ENCODE data around the gene BRME1. TPM values are rescaled to one million over a fixed set of nuclear protein-coding genes. Genes with fewer than 3 reads are reported as not detected.

Gene BRME1
- total RNA-seq, 1 experiment from 2014 or later, result 1.7 TPM

GRCh38 chr19:13909430-13909829 lies 3.5 kb upstream of the BRME1 start:
- no peak for ATAC-seq
- RAD21 ChIA-PET (ENCODE audit: low non-redundant PET in 1 of 2, low total read pairs in 2 of 2, uncharacterized antibody in 2 of 2, unreplicated experiment in 2 of 2), result no interaction called here
- Histone ChIP-seq H3K79me2 (ENCODE audit: insufficient read depth, low read length) (peaks cover 5% of the 10 kb centered on the region), H3K4me3 (replicated peaks in 1 of 2; ENCODE audit: low read depth in 1 of 2, low read length in 2 of 2) (no peak overlapping the region), H3K27ac (ENCODE audit: low read depth, low read length) (no peak overlapping the region), H3K4me2 (ENCODE audit: low read length) (no peak overlapping the region), H4K20me1 (ENCODE audit: insufficient read depth) (no peaks in the 10 kb centered on the region), H3K36me3 (ENCODE audit: control insufficient read depth in 1 of 2, insufficient read depth in 2 of 2, low read length in 2 of 2) (peaks cover 4 to 12% of the 10 kb centered on the region in 2 experiments; a peak in 3 of 4 replicates), H2AFZ (ENCODE audit: low read depth, low read length, poor library complexity, severe bottlenecking) (no peak overlapping the region), H3K4me1 (ENCODE audit: control insufficient read depth in 1 of 2, insufficient read depth in 2 of 2, low read length in 2 of 2) (peaks cover 9 to 12% of the 10 kb centered on the region in 2 experiments; a peak in 2 of 4 replicates), H3K27me3 (ENCODE audit: insufficient read depth, low read length) (no peaks in the 10 kb centered on the region), H3K9me2 (ENCODE audit: insufficient read depth) (no peaks in the 10 kb centered on the region), H3K9ac (ENCODE audit: low read length) (no peak overlapping the region), H3K9me3 (ENCODE audit: control insufficient read depth in 1 of 2, insufficient read depth in 1 of 2, low read depth in 1 of 2, low read length in 2 of 2) (no peaks in the 10 kb centered on the region)
- BruUV-seq (replicated peaks), result no TSS peak
- intact Hi-C loops (cut with micrococcal nuclease), result no loop called here
- no peak for DNase-seq (ENCODE audit: low read depth, low spot score)
- POLR2A ChIA-PET, result no interaction called here
- CTCF ChIA-PET, result no interaction called here
- TF ChIP-seq POLR2AphosphoS5 (IDR thresholded peaks at IDR 0.05; ENCODE audit: low read depth, low read length) (no peak), ZFX (IDR thresholded peaks at IDR 0.05) (no peak), EGR1 (IDR thresholded peaks at IDR 0.05; ENCODE audit: low read depth) (no peak), SIN3A (IDR thresholded peaks at IDR 0.05; ENCODE audit: low read depth) (no peak), POLR2A (IDR thresholded peaks at IDR 0.05; ENCODE audit: borderline replicate concordance, extremely low read depth, insufficient read depth, insufficient read length) (no peak), SP1 (IDR thresholded peaks at IDR 0.05; ENCODE audit: low read depth) (no peak), ZNF274 (IDR thresholded peaks at IDR 0.05; ENCODE audit: low read depth, low read length) (no peak), SRF (IDR thresholded peaks at IDR 0.05; ENCODE audit: low read depth) (no peak), CEBPB (IDR thresholded peaks at IDR 0.05; ENCODE audit: low read depth) (no peak), REST (IDR thresholded peaks at IDR 0.05; ENCODE audit: low read depth) (no peak), CTCF (IDR thresholded peaks at IDR 0.05 in 2 of 3, conservative IDR thresholded peaks at IDR 0.05 in 1 of 3; ENCODE audit: borderline replicate concordance in 1 of 3, insufficient read depth in 1 of 3, low read depth in 2 of 3, low read length in 2 of 3) (no peak), EZH2phosphoT487 (IDR thresholded peaks at IDR 0.05; ENCODE audit: borderline replicate concordance) (no peak), RAD21 (IDR thresholded peaks at IDR 0.05; ENCODE audit: low read depth) (no peak)
- TF ChIP-seq, protein P1, sequence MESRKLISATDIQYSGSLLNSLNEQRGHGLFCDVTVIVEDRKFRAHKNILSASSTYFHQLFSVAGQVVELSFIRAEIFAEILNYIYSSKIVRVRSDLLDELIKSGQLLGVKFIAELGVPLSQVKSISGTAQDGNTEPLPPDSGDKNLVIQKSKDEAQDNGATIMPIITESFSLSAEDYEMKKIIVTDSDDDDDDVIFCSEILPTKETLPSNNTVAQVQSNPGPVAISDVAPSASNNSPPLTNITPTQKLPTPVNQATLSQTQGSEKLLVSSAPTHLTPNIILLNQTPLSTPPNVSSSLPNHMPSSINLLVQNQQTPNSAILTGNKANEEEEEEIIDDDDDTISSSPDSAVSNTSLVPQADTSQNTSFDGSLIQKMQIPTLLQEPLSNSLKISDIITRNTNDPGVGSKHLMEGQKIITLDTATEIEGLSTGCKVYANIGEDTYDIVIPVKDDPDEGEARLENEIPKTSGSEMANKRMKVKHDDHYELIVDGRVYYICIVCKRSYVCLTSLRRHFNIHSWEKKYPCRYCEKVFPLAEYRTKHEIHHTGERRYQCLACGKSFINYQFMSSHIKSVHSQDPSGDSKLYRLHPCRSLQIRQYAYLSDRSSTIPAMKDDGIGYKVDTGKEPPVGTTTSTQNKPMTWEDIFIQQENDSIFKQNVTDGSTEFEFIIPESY (IDR thresholded peaks at IDR 0.05; ENCODE audit: extremely low read depth, insufficient replicate concordance, low read length), result no peak
- TF ChIP-seq, protein P2, sequence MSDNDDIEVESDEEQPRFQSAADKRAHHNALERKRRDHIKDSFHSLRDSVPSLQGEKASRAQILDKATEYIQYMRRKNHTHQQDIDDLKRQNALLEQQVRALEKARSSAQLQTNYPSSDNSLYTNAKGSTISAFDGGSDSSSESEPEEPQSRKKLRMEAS (IDR thresholded peaks at IDR 0.05), result no peak
